Trophoblast cell (in vitro differentiated cells and primary cell): ENCODE measurements around the gene FRS2.
"Not testable (repeated sequence)": the region's sequence is repeated elsewhere in the genome, so short reads cannot be mapped to it uniquely, and the experiment has no call there.

Experiments used
- DNase-seq, 2 donors: peaks; one replicate each; pipeline ENCODE4 v3.0.0-alpha.2; 2016
- H2AFZ ChIP-seq: 2 replicates; pipeline ENCODE4 v1.6.1; 2013; ENCODE audit warnings: low read length, moderate library complexity, mild to moderate bottlenecking; ENCODE audit not compliant: insufficient read depth, poor library complexity
- H2AK5ac ChIP-seq: 2 replicates; pipeline ENCODE4 v1.6.1; 2013; ENCODE audit warnings: mild to moderate bottlenecking, low read length
- H2BK120ac ChIP-seq: 2 replicates; pipeline ENCODE4 v1.6.1; 2013; ENCODE audit warnings: low read length, mild to moderate bottlenecking, moderate library complexity; ENCODE audit not compliant: insufficient read depth, poor library complexity
- H2BK12ac ChIP-seq: 2 replicates; pipeline ENCODE4 v1.6.1; 2013; ENCODE audit warnings: mild to moderate bottlenecking, low read length, moderate library complexity
- H2BK5ac ChIP-seq: 2 replicates; pipeline ENCODE4 v1.6.1; 2013; ENCODE audit warnings: low read length, low read depth, moderate library complexity, mild to moderate bottlenecking; ENCODE audit not compliant: poor library complexity
- H3K14ac ChIP-seq: 2 replicates; pipeline ENCODE4 v1.6.1; 2013; ENCODE audit warnings: mild to moderate bottlenecking, low read length
- H3K18ac ChIP-seq: 2 replicates; pipeline ENCODE4 v1.6.1; 2013; ENCODE audit warnings: mild to moderate bottlenecking, low read length
- H3K23ac ChIP-seq: 2 replicates; pipeline ENCODE4 v1.6.1; 2013; ENCODE audit warnings: low read length
- H3K27ac ChIP-seq: 2 replicates; pipeline ENCODE4 v1.5.1; 2013; ENCODE audit warnings: low read depth, mild to moderate bottlenecking, inconsistent platforms, low read length, moderate library complexity
- H3K27me3 ChIP-seq: 2 replicates; pipeline ENCODE4 v1.6.1; 2013; ENCODE audit warnings: inconsistent platforms, mild to moderate bottlenecking, low read length, moderate library complexity; ENCODE audit not compliant: insufficient read depth
- H3K36me3 ChIP-seq, 2 experiments: 1 replicate in 1 of 2; 2 replicates in 1 of 2; pipeline ENCODE4 v1.6.1; 2013; ENCODE audit warnings: low read length in 2 of 2, mild to moderate bottlenecking in 2 of 2, moderate library complexity in 1 of 2; ENCODE audit not compliant: insufficient read depth in 2 of 2, control insufficient read depth in 1 of 2
- H3K4ac ChIP-seq: 2 replicates; pipeline ENCODE4 v1.6.1; 2013; ENCODE audit warnings: low read depth, mild to moderate bottlenecking, low read length, moderate library complexity
- H3K4me1 ChIP-seq, 2 experiments: 1 replicate in 1 of 2; 2 replicates in 1 of 2; pipeline ENCODE4 v1.6.1; 2013; ENCODE audit warnings: low read length in 2 of 2, mild to moderate bottlenecking in 2 of 2, moderate library complexity in 1 of 2; ENCODE audit not compliant: insufficient read depth in 2 of 2, control insufficient read depth in 1 of 2
- H3K4me2 ChIP-seq: 2 replicates; pipeline ENCODE4 v1.6.1; 2013; ENCODE audit warnings: inconsistent platforms, mild to moderate bottlenecking, low read length, moderate library complexity
- H3K4me3 ChIP-seq: 2 replicates; pipeline ENCODE4 v1.5.1; 2013; ENCODE audit warnings: mild to moderate bottlenecking, low read depth, low read length, inconsistent platforms
- H3K79me1 ChIP-seq: one replicate; pipeline ENCODE4 v1.6.1; 2013; ENCODE audit warnings: low read length
- H3K79me2 ChIP-seq: 2 replicates; pipeline ENCODE4 v1.6.1; 2013; ENCODE audit warnings: low read length, mild to moderate bottlenecking; ENCODE audit not compliant: control insufficient read depth, insufficient read depth, poor library complexity
- H3K9ac ChIP-seq: 2 replicates; pipeline ENCODE4 v1.6.1; 2013; ENCODE audit warnings: mild to moderate bottlenecking, low read length
- H3K9me3 ChIP-seq: 2 replicates; pipeline ENCODE4 v1.6.1; 2013; ENCODE audit warnings: low read depth, mild to moderate bottlenecking, control low read depth, inconsistent platforms, low read length; ENCODE audit not compliant: insufficient read depth
- H4K12ac ChIP-seq: 2 replicates; pipeline ENCODE4 v1.6.1; 2013; ENCODE audit warnings: low read depth, mild to moderate bottlenecking, low read length, moderate library complexity
- H4K8ac ChIP-seq: 2 replicates; pipeline ENCODE4 v1.6.1; 2013; ENCODE audit warnings: low read depth, mild to moderate bottlenecking, low read length, moderate library complexity
- H4K91ac ChIP-seq: one replicate; pipeline ENCODE4 v1.6.1; 2013; ENCODE audit warnings: low read depth, mild to moderate bottlenecking, low read length, moderate library complexity
- WGBS: extraction: QIAGEN DNeasy Blood & Tissue Kit; methylation state at CpG from one replicate; pipeline ENCODE4 v1.1.7; 2013; ENCODE audit warnings: missing lambda C conversion rate; ENCODE audit not compliant: insufficient read length, insufficient coverage; ENCODE audit errors: extremely low coverage; 5-methylcytosine and 5-hydroxymethylcytosine counted together

FRS2 gene

GRCh38 chr12:69447892-69448291 lies 22.3 kb upstream of the FRS2 start:
- Histone ChIP-seq H4K8ac (no peak overlapping the region), H3K4me3 (no peak overlapping the region), H4K91ac (no peak overlapping the region), H2AFZ (no peak overlapping the region), H3K79me2 (no peaks in the 10 kb centered on the region), H3K14ac (no peak overlapping the region), H3K23ac (no peak overlapping the region), H3K4me1 (peaks cover 0 to 4% of the 10 kb centered on the region in 2 experiments), H3K4me2 (no peak overlapping the region), H2BK12ac (no peak overlapping the region), H2BK120ac (no peak overlapping the region), H3K4ac (no peak overlapping the region), H3K79me1 (no peaks in the 10 kb centered on the region), H3K27ac (no peak overlapping the region), H3K27me3 (no peaks in the 10 kb centered on the region), H3K36me3 (no peaks in the 10 kb centered on the region), H3K9me3 (no peaks in the 10 kb centered on the region), H2AK5ac (no peak overlapping the region), H3K18ac (no peak overlapping the region), H3K9ac (no peak overlapping the region), H4K12ac (no peak overlapping the region), H2BK5ac (no peak overlapping the region)
- DNase-seq, result no peak
- no CpG with 5 or more reads among the region's 1 CpG for WGBS

- H3K79me1 ChIP-seq, H3K18ac ChIP-seq, H3K9ac ChIP-seq, H3K27me3 ChIP-seq, H2AK5ac ChIP-seq, H4K91ac ChIP-seq, H4K12ac ChIP-seq, H3K23ac ChIP-seq, H3K79me2 ChIP-seq, H3K9me3 ChIP-seq, H2AFZ ChIP-seq, H3K4ac ChIP-seq, H3K4me1 ChIP-seq, H3K36me3 ChIP-seq, H4K8ac ChIP-seq, H3K27ac ChIP-seq, H3K14ac ChIP-seq, H2BK5ac ChIP-seq, H2BK12ac ChIP-seq, H3K4me3 ChIP-seq, H3K4me2 ChIP-seq, H2BK120ac ChIP-seq: not testable (repeated sequence)
- WGBS, result no CpG with 5 or more reads among the region's 12 CpGs
- peak; percentile 78 to 82 for DNase-seq
Observed at GRCh38 chr12:69452598-69453132, 17.5 kb upstream of the FRS2 start.

- Histone ChIP-seq H3K14ac (no peak overlapping the region), H3K23ac (no peak overlapping the region), H3K4ac (no peak overlapping the region), H3K4me1 (peaks cover 3 to 4% of the 10 kb centered on the region in 2 experiments), H3K27me3 (no peaks in the 10 kb centered on the region), H2AFZ (no peak overlapping the region), H2BK5ac (no peak overlapping the region), H3K79me2 (no peaks in the 10 kb centered on the region), H3K79me1 (no peaks in the 10 kb centered on the region), H4K91ac (no peak overlapping the region), H4K12ac (no peak overlapping the region), H3K4me3 (no peak overlapping the region), H4K8ac (no peak overlapping the region), H2AK5ac (no peak overlapping the region), H3K4me2 (no peak overlapping the region), H3K36me3 (no peaks in the 10 kb centered on the region), H3K18ac (no peak overlapping the region), H2BK120ac (no peak overlapping the region), H2BK12ac (no peak overlapping the region), H3K9ac (no peak overlapping the region), H3K9me3 (no peaks in the 10 kb centered on the region), H3K27ac (no peak overlapping the region)
- DNase-seq, result no peak
Observed at GRCh38 chr12:69456239-69456638, 13.9 kb upstream of the FRS2 start.

- H3K4me1 ChIP-seq, result peaks cover 3 to 4% of the 10 kb centered on the region in 2 experiments
- no peak overlapping the region for H3K14ac ChIP-seq
- H3K27ac ChIP-seq, result no peak overlapping the region
- no peak overlapping the region for H3K4me3 ChIP-seq
- DNase-seq, result no peak
- no peak overlapping the region for H3K18ac ChIP-seq
- no peak overlapping the region for H3K4me2 ChIP-seq
- no peaks in the 10 kb centered on the region for H3K9me3 ChIP-seq
- no peaks in the 10 kb centered on the region for H3K27me3 ChIP-seq
- no CpG with 5 or more reads among the region's 3 CpGs for WGBS
- H3K79me2 ChIP-seq, result no peaks in the 10 kb centered on the region
- H2BK12ac ChIP-seq, result no peak overlapping the region
- no peak overlapping the region for H2BK120ac ChIP-seq
- H3K9ac ChIP-seq, result no peak overlapping the region
- no peak overlapping the region for H2BK5ac ChIP-seq
- no peak overlapping the region for H3K4ac ChIP-seq
- no peak overlapping the region for H2AFZ ChIP-seq
- no peak overlapping the region for H3K23ac ChIP-seq
- no peak overlapping the region for H4K8ac ChIP-seq
- H4K12ac ChIP-seq, result no peak overlapping the region
- H3K79me1 ChIP-seq, result no peaks in the 10 kb centered on the region
- no peak overlapping the region for H4K91ac ChIP-seq
- no peak overlapping the region for H2AK5ac ChIP-seq
- H3K36me3 ChIP-seq, result no peaks in the 10 kb centered on the region
Observed at GRCh38 chr12:69457433-69457832, 12.8 kb upstream of the FRS2 start.
